SK-N-SH (cell line): ENCODE measurements around the gene PAM. TPM values are rescaled to one million over a fixed set of nuclear protein-coding genes. Genes with fewer than 3 reads are reported as not detected.
A peak's percentile ranks its signal among the peaks of the same experiment; 100 is the strongest.

Experiments used
- CTCF ChIA-PET: fragments of 300-600, 350-600 bp; formaldehyde crosslinking; extraction: SDS; loops from one replicate; lab custom pipeline; 2021; lab: Yijun Ruan, JAX
- POLR2A ChIA-PET: fragments of 350-600 bp; sonication (Branson Sonifier 250); formaldehyde crosslinking; extraction: SDS; loops from one replicate; lab custom pipeline; 2020; ENCODE audit warnings: antibody characterized with exemption, inconsistent platforms; lab: Yijun Ruan, JAX
- DNase-seq: peaks from one replicate; pipeline ENCODE4 v3.0.0; 2012
- H2AFZ ChIP-seq: fragments of 200-600 bp; sonication (generic); 2 replicates; pipeline ENCODE4 v1.8.1; 2016; ENCODE audit warnings: antibody characterized with exemption, mild to moderate bottlenecking, low read depth
- H3F3A ChIP-seq: fragments of 200-600 bp; sonication (generic); replicated peaks from 2 replicates; pipeline ENCODE3; 2016; ENCODE audit warnings: antibody characterized with exemption, mild to moderate bottlenecking; ENCODE audit not compliant: insufficient read depth
- H3K27ac ChIP-seq, 2 experiments: fragments of 200-500 bp in 1 of 2; fragments of 200-600 bp in 1 of 2; sonication (Bioruptor generic) in 1 of 2; sonication (generic), shearing (Covaris generic) in 1 of 2; 2 replicates each; pipeline versions ENCODE4 v1.5.1 to v1.6.1; 2014 to 2016; ENCODE audit warnings: low read depth in 2 of 2, inconsistent platforms in 1 of 2, low read length in 1 of 2, mild to moderate bottlenecking in 1 of 2, mixed read lengths in 1 of 2
- H3K27me3 ChIP-seq: fragments of 200-600 bp; sonication (generic), shearing (Covaris generic); 2 replicates; pipeline ENCODE4 v1.6.1; 2016; ENCODE audit warnings: mixed run types; ENCODE audit not compliant: insufficient read depth
- H3K36me3 ChIP-seq, 2 experiments: fragments of 200-500 bp in 1 of 2; fragments of 200-600 bp in 1 of 2; sonication (Bioruptor generic) in 1 of 2; sonication (generic) in 1 of 2; replicated peaks in 1 of 2; 2 replicates each; pipeline versions ENCODE3 to v1.5.1; 2014 to 2016; ENCODE audit warnings: low read length in 1 of 2, mild to moderate bottlenecking in 1 of 2; ENCODE audit not compliant: insufficient read depth in 2 of 2, control insufficient read depth in 1 of 2
- H3K4me1 ChIP-seq, 2 experiments: fragments of 200-500 bp in 1 of 2; fragments of 200-600 bp in 1 of 2; sonication (Bioruptor generic) in 1 of 2; sonication (generic), shearing (Covaris generic) in 1 of 2; 2 replicates each; pipeline versions ENCODE4 v1.5.1 to v1.6.1; 2014 to 2016; ENCODE audit warnings: low read depth in 1 of 2, low read length in 1 of 2, mixed run types in 1 of 2; ENCODE audit not compliant: insufficient read depth in 2 of 2, control insufficient read depth in 1 of 2
- H3K4me2 ChIP-seq: fragments of 200-600 bp; sonication (generic), shearing (Covaris generic); 2 replicates; pipeline ENCODE4 v1.6.1; 2017; ENCODE audit warnings: mixed run types
- H3K4me3 ChIP-seq, 2 experiments: fragments of 200-500 bp in 1 of 2; fragments of 200-600 bp in 1 of 2; sonication (Bioruptor generic) in 1 of 2; sonication (generic), shearing (Covaris generic) in 1 of 2; 2 replicates each; pipeline versions ENCODE4 v1.5.1 to v1.8.1; 2014 to 2016; ENCODE audit warnings: low read depth in 2 of 2, inconsistent platforms in 1 of 2, low read length in 1 of 2, mild to moderate bottlenecking in 1 of 2, mixed read lengths in 1 of 2, moderate library complexity in 1 of 2
- H3K79me2 ChIP-seq: fragments of 200-600 bp; sonication (generic); 2 replicates; pipeline ENCODE4 v1.8.1; 2017; ENCODE audit warnings: mild to moderate bottlenecking; ENCODE audit not compliant: insufficient read depth
- H3K9ac ChIP-seq: fragments of 200-600 bp; sonication (generic); 2 replicates; pipeline ENCODE4 v1.6.1; 2017; ENCODE audit warnings: mixed run types
- H3K9me2 ChIP-seq: fragments of 200-600 bp; sonication (generic); 2 replicates; pipeline ENCODE4 v1.6.1; 2017; ENCODE audit warnings: mixed run types
- H3K9me3 ChIP-seq: fragments of 200-600 bp; sonication (generic); 2 replicates; pipeline ENCODE4 v1.6.1; 2017; ENCODE audit warnings: mixed run types, mild to moderate bottlenecking, moderate library complexity
- H4K20me1 ChIP-seq: fragments of 200-600 bp; sonication (generic); 2 replicates; pipeline ENCODE4 v1.6.1; 2017; ENCODE audit warnings: mild to moderate bottlenecking, mixed run types; ENCODE audit not compliant: insufficient read depth
- CHD2 ChIP-seq: fragments of 150-350 bp; IDR thresholded peaks from 2 replicates; pipeline ENCODE4 v1.6.1; 2018; ENCODE audit warnings: low read length; ENCODE audit not compliant: partially characterized antibody
- EP300 ChIP-seq, 2 experiments: IDR thresholded peaks; 2 replicates each; pipeline versions ENCODE4 v1.4.0 to v1.6.1; 2012; ENCODE audit warnings: borderline replicate concordance in 1 of 2, low read depth in 1 of 2, low read length in 1 of 2
- EZH2phosphoT487 ChIP-seq: fragments of 200-600 bp; sonication (generic); IDR thresholded peaks from 2 replicates; pipeline ENCODE4 v1.6.1; 2017; ENCODE audit warnings: low read depth, mixed run types, mild to moderate bottlenecking, antibody characterized with exemption, moderate library complexity, borderline replicate concordance
- FOXM1 ChIP-seq: IDR thresholded peaks from 2 replicates; pipeline ENCODE4 v1.4.0; 2012; ENCODE audit warnings: low read depth, mild to moderate bottlenecking
- GATA2 ChIP-seq: sonication (generic); formaldehyde crosslinking; IDR thresholded peaks from 2 replicates; pipeline ENCODE4 v1.5.0; 2020; ENCODE audit warnings: mild to moderate bottlenecking, missing genetic modification reagents
- MXI1 ChIP-seq: IDR thresholded peaks from 2 replicates; pipeline ENCODE4 v1.6.1; 2012; ENCODE audit warnings: mild to moderate bottlenecking, low read depth, low read length, improper control_type of control experiment
- NFIC ChIP-seq: IDR thresholded peaks from 2 replicates; pipeline ENCODE4 v1.4.0; 2012; ENCODE audit warnings: borderline replicate concordance
- POLR2AphosphoS5 ChIP-seq: IDR thresholded peaks from 2 replicates; pipeline ENCODE4 v1.6.1; 2012; ENCODE audit warnings: low read depth, low read length
- RCOR1 ChIP-seq: fragments of 150-350 bp; IDR thresholded peaks from 2 replicates; pipeline ENCODE4 v1.6.1; 2017; ENCODE audit warnings: antibody characterized with exemption, low read length
- RXRA ChIP-seq: IDR thresholded peaks from 2 replicates; pipeline ENCODE4 v1.4.0; 2012; ENCODE audit warnings: low read depth, mild to moderate bottlenecking, borderline replicate concordance
- SIN3A ChIP-seq: IDR thresholded peaks from 2 replicates; pipeline ENCODE4 v1.6.1; 2012; ENCODE audit warnings: low read depth, mild to moderate bottlenecking, low read length, moderate library complexity, borderline replicate concordance
- SMC3 ChIP-seq: IDR thresholded peaks from 2 replicates; pipeline ENCODE4 v1.6.1; 2012; ENCODE audit warnings: low read depth, low read length, improper control_type of control experiment
- TAF1 ChIP-seq: IDR thresholded peaks from 2 replicates; pipeline ENCODE4 v1.6.1; 2012; ENCODE audit warnings: low read depth, mild to moderate bottlenecking, low read length, moderate library complexity, borderline replicate concordance
- TCF12 ChIP-seq: IDR thresholded peaks from 2 replicates; pipeline ENCODE4 v1.4.0; 2012
- USF2 ChIP-seq: fragments of 150-350 bp; IDR thresholded peaks from 2 replicates; pipeline ENCODE4 v1.6.1; 2017; ENCODE audit warnings: antibody characterized with exemption, low read length, low read depth, borderline replicate concordance
- WGBS: methylation state at CpG from one replicate; pipeline ENCODE4 v1.1.6; 2017; ENCODE audit warnings: low lambda C conversion rate; 5-methylcytosine and 5-hydroxymethylcytosine counted together
- polyA plus RNA-seq, 3 experiments: library from polyadenylated mRNA; depleted of rRNA; stranded (reverse); fragments of >200 nt; gene quantifications; 2 replicates each; pipeline ENCODE4 v1.2.3, GENCODE V29; 2012
- TF ChIP-seq, protein P1 (sequence below): IDR thresholded peaks from 2 replicates; pipeline ENCODE4 v1.6.1; 2012; ENCODE audit warnings: mild to moderate bottlenecking, low read depth, low read length, moderate library complexity

PAM gene
- polyA plus RNA-seq, 1 of the 3 experiments (the other 2 are of a cell fraction), result 507 TPM

- no peak overlapping the region for H3K4me2 ChIP-seq
- 85% methylated on average over 2 of the region's 2 CpGs for WGBS
- H3K79me2 ChIP-seq, result 0 out of 2 replicates have a peak, but pooled peaks cover 3% of the 10 kb centered on the region
- ChIA-PET CTCF (interaction anchor here (1.2 kb wide), 1 partner anchor 333 kb away, joined by 4 read pairs; no protein-coding TSS in a partner anchor), POLR2A (no interaction called here)
- no peak for DNase-seq
- no peak overlapping the region for H3K27ac ChIP-seq
- H3K9me3 ChIP-seq, result peaks cover 8% of the 10 kb centered on the region
- H3K27me3 ChIP-seq, result no peaks in the 10 kb centered on the region
- no peak overlapping the region for H2AFZ ChIP-seq
- no peaks in the 10 kb centered on the region for H3K9me2 ChIP-seq
- H4K20me1 ChIP-seq, result no peaks in the 10 kb centered on the region
- no peaks in the 10 kb centered on the region for H3F3A ChIP-seq
- TF ChIP-seq SMC3 (no peak), RCOR1 (no peak), GATA2 (CRISPR knock-in tag) (no peak), CHD2 (no peak), NFIC (no peak), FOXM1 (no peak), EZH2phosphoT487 (no peak), MXI1 (no peak)
- TF ChIP-seq, protein P1, sequence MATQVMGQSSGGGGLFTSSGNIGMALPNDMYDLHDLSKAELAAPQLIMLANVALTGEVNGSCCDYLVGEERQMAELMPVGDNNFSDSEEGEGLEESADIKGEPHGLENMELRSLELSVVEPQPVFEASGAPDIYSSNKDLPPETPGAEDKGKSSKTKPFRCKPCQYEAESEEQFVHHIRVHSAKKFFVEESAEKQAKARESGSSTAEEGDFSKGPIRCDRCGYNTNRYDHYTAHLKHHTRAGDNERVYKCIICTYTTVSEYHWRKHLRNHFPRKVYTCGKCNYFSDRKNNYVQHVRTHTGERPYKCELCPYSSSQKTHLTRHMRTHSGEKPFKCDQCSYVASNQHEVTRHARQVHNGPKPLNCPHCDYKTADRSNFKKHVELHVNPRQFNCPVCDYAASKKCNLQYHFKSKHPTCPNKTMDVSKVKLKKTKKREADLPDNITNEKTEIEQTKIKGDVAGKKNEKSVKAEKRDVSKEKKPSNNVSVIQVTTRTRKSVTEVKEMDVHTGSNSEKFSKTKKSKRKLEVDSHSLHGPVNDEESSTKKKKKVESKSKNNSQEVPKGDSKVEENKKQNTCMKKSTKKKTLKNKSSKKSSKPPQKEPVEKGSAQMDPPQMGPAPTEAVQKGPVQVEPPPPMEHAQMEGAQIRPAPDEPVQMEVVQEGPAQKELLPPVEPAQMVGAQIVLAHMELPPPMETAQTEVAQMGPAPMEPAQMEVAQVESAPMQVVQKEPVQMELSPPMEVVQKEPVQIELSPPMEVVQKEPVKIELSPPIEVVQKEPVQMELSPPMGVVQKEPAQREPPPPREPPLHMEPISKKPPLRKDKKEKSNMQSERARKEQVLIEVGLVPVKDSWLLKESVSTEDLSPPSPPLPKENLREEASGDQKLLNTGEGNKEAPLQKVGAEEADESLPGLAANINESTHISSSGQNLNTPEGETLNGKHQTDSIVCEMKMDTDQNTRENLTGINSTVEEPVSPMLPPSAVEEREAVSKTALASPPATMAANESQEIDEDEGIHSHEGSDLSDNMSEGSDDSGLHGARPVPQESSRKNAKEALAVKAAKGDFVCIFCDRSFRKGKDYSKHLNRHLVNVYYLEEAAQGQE, result no peak
- H3K36me3 ChIP-seq, result peaks cover 65 to 97% of the 10 kb centered on the region in 2 experiments
- H3K4me1 ChIP-seq, result peaks cover 0 to 5% of the 10 kb centered on the region in 2 experiments; a peak in 2 of 4 replicates
- H3K4me3 ChIP-seq, result no peak overlapping the region
- no peak overlapping the region for H3K9ac ChIP-seq
Observed at GRCh38 chr5:103014983-103015382, 259.9 kb downstream of the PAM start.

DNA sequence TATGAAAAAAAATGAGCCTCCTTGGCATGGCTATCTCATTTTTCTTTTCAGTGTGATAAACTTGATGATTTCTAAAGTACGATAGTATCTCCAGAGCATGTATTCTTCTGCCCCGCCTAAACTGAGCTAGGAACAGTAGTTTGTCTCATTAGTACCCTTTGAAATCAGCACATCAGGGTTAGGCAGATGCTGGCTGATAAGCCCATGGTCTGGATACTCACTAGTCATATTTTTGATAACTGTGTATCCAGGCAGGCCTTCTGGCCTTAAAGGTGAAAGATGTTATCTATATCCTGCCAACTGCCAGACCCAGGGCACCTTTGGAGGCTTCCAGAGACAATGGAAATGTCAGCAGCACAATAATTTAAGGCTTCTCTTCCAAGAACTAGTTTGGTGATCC is 261.1 kb downstream of the PAM start:
- H3F3A ChIP-seq, result no peaks in the 10 kb centered on the region
- no peak overlapping the region for H3K4me2 ChIP-seq
- ChIA-PET CTCF (interaction anchor here (3.0 kb wide), 1 partner anchor 15 kb away, joined by 11 read pairs; no protein-coding TSS in a partner anchor), POLR2A (no interaction called here)
- WGBS, result 82% methylated on average over 2 of the region's 2 CpGs
- no peak overlapping the region for H2AFZ ChIP-seq
- no peak for DNase-seq
- H3K27me3 ChIP-seq, result no peaks in the 10 kb centered on the region
- H3K79me2 ChIP-seq, result 0 out of 2 replicates have a peak, but pooled peaks cover 3% of the 10 kb centered on the region
- H3K9me3 ChIP-seq, result peaks cover 8% of the 10 kb centered on the region
- no peaks in the 10 kb centered on the region for H3K9me2 ChIP-seq
- H4K20me1 ChIP-seq, result no peaks in the 10 kb centered on the region
- H3K36me3 ChIP-seq, result peaks cover 72 to 98% of the 10 kb centered on the region in 2 experiments
- TF ChIP-seq POLR2AphosphoS5, result no peak
- no peak for TF ChIP-seq RXRA
- peak; percentile 87 for TF ChIP-seq GATA2 (CRISPR knock-in tag)
- peak; percentile 13 for TF ChIP-seq CHD2
- no peak for TF ChIP-seq TAF1
- no peak for TF ChIP-seq USF2
- TF ChIP-seq RCOR1, result peak; percentile 26; the same call in 1 of the 2 replicates
- no peak for TF ChIP-seq SMC3
- no peak for TF ChIP-seq TCF12
- peak in 1 of 2 experiments; percentile 49; a peak in 1 of 4 replicates for TF ChIP-seq EP300 (IDR thresholded peaks at IDR 0.05; ENCODE audit: borderline replicate concordance in 1 of 2, low read depth in 1 of 2, low read length in 1 of 2)
- TF ChIP-seq SIN3A, result no peak
- H3K4me1 ChIP-seq, result peaks cover 0 to 5% of the 10 kb centered on the region in 2 experiments; a peak in 2 of 4 replicates
- H3K9ac ChIP-seq, result no peak overlapping the region
- no peak overlapping the region for H3K4me3 ChIP-seq
- no peak overlapping the region for H3K27ac ChIP-seq
